GM12864 (cell line): ENCODE data around the gene MAP4K2.

Experiments
- DNase-seq: peaks from one replicate; pipeline ENCODE4 v3.0.0-alpha.2; 2011; ENCODE audit warnings: low read depth
- H3K4me3 ChIP-seq: 2 replicates; pipeline ENCODE4 v1.5.1; 2011; ENCODE audit warnings: mild to moderate bottlenecking, low read depth, low read length, control low read depth
- TF ChIP-seq, protein P1 (sequence below): IDR thresholded peaks from 2 replicates; pipeline ENCODE4 v1.5.1; 2011; ENCODE audit warnings: low read depth, mild to moderate bottlenecking, moderate library complexity, low read length, control low read depth, inconsistent platforms; ENCODE audit errors: missing control alignments

MAP4K2 gene

DNA sequence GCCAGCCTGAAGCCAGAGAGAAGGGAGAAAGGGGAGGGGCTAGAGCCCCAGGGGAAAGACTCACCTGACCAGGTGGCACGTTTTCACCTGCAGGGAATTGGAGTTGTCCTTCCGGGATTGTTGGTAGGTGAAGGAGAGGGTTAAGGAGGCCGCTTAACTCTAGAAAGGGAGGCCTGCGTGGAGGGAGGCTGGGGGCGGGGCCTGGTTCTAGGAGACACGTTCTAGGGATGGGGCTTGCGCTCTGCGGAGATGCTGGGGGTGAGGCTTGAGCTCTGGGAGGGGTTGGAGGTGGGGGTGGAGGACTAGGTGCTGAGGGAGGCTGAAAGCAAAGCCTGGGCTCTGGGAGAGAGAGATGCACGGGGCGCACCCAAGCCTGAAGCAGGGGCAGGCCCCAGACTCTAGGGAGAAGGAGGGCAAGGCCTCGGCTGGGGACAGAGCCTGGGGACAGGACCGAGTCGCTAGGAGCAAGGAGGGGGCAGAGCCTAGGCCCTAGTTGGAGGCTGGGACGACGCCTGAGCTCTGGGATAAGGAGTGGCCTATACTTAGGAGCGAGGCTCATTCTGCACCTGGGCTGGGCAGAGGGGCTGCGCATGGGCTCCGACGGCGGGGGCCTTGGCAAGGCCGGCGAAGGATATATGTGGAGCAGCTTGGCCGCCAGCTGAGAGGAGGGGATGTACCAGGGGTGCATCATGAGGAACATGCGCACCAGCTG lies 61.5 kb downstream of the MAP4K2 start:
- TF ChIP-seq, protein P1, sequence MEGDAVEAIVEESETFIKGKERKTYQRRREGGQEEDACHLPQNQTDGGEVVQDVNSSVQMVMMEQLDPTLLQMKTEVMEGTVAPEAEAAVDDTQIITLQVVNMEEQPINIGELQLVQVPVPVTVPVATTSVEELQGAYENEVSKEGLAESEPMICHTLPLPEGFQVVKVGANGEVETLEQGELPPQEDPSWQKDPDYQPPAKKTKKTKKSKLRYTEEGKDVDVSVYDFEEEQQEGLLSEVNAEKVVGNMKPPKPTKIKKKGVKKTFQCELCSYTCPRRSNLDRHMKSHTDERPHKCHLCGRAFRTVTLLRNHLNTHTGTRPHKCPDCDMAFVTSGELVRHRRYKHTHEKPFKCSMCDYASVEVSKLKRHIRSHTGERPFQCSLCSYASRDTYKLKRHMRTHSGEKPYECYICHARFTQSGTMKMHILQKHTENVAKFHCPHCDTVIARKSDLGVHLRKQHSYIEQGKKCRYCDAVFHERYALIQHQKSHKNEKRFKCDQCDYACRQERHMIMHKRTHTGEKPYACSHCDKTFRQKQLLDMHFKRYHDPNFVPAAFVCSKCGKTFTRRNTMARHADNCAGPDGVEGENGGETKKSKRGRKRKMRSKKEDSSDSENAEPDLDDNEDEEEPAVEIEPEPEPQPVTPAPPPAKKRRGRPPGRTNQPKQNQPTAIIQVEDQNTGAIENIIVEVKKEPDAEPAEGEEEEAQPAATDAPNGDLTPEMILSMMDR: no peak
- no peak overlapping the region for H3K4me3 ChIP-seq

DNA sequence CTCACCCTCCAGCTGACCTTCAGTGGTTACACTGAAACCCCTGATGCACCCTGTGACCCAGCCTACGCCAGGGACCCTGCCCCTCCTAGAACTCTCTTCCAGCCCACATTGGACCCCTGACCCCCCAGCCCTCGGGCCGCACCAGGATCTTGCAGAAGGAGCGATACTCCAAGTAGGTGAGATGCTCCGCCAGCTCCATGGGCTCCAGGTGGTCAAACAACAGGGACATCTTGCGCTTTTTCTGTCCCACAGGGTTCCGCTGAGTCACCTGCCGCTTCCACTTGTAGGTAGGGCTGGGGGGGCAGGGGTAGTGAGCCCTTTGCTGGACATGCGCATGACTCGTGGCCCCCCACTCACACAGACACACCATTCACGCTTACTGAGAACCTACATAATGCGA lies 63.1 kb downstream of the MAP4K2 start:
- no peak for DNase-seq
- TF ChIP-seq, protein P1: no peak
- no peak overlapping the region for H3K4me3 ChIP-seq

More for the DNA sequence above, 61.5 kb downstream of the MAP4K2 start:
- no peak for DNase-seq

GRCh38 chr11:64736654-64737053 lies 66.4 kb downstream of the MAP4K2 start:
- H3K4me3 ChIP-seq: no peak overlapping the region
- TF ChIP-seq, protein P1: no peak
- no peak for DNase-seq

GRCh38 chr11:64735725-64736259 lies 67.2 kb downstream of the MAP4K2 start:
- TF ChIP-seq, protein P1: no peak
- DNase-seq: no peak
- H3K4me3 ChIP-seq: no peak overlapping the region
